AG08396 (cell line): ENCODE results near the gene CCNK.
A peak's percentile ranks its signal among the peaks of the same experiment; 100 is the strongest.

ENCODE experiments used
- DNase-seq: peaks from one replicate; pipeline ENCODE4 v3.0.0; 2012; ENCODE audit warnings: low spot score, mixed read lengths

Gene CCNK

GRCh38 chr14:99535908-99536778 is 54.9 kb downstream of the CCNK start:
- no peak for DNase-seq

GRCh38 chr14:99537399-99537798 is 56.2 kb downstream of the CCNK start:
- DNase-seq = peak; percentile 86

- peak; percentile 41 for DNase-seq
These were observed 57.1 kb downstream of the CCNK start for GRCh38 chr14:99538275-99538674.

- no peak for DNase-seq
These were observed 57.5 kb downstream of the CCNK start for GRCh38 chr14:99538733-99539132.

- DNase-seq = no peak
These were observed 58.3 kb downstream of the CCNK start for GRCh38 chr14:99539491-99539890.

- DNase-seq = no peak
These were observed 59.2 kb downstream of the CCNK start for GRCh38 chr14:99540196-99541032.

GRCh38 chr14:99541211-99541610 is 60.0 kb downstream of the CCNK start:
- no peak for DNase-seq

GRCh38 chr14:99541677-99542470 is 60.7 kb downstream of the CCNK start:
- DNase-seq = no peak

GRCh38 chr14:99542566-99542965 is 61.4 kb downstream of the CCNK start:
- DNase-seq = no peak

GRCh38 chr14:99543370-99543769 is 62.2 kb downstream of the CCNK start:
- DNase-seq = no peak

GRCh38 chr14:99543985-99544384 is 62.8 kb downstream of the CCNK start:
- DNase-seq = no peak

- DNase-seq = no peak
These were observed 63.8 kb downstream of the CCNK start for GRCh38 chr14:99544991-99545390.

- DNase-seq = no peak
These were observed 64.4 kb downstream of the CCNK start for GRCh38 chr14:99545586-99545985.

GRCh38 chr14:99546234-99546879 is 65.1 kb downstream of the CCNK start:
- no peak for DNase-seq

- no peak for DNase-seq
These were observed 67.0 kb downstream of the CCNK start for GRCh38 chr14:99548255-99548654.

- DNase-seq = no peak
These were observed 67.8 kb downstream of the CCNK start for GRCh38 chr14:99548871-99549515.

- DNase-seq = no peak
These were observed 68.5 kb downstream of the CCNK start for GRCh38 chr14:99549684-99550083.

- no peak for DNase-seq
These were observed 69.3 kb downstream of the CCNK start for GRCh38 chr14:99550387-99550992.

- DNase-seq = no peak
These were observed 70.1 kb downstream of the CCNK start for GRCh38 chr14:99551034-99551922.
